Stimulated activated memory B cell treated with anti-CD40 and anti-IgM and Interleukin-4, amounts not matched to agents 10 μg/mL and 1 μg/mL and 100 μg/mL, for 72 hours (primary cell): ENCODE results near the gene KLHL40.

ENCODE experiments used
- ATAC-seq: fragments of 150-1000 bp; cut with Tn5 transposase; 2 replicates; pipeline ENCODE4 v1.10.0; 2021
- H3K27ac Mint-ChIP-seq: one replicate; pipeline ENCODE4 v1.8.0; 2022; ENCODE audit warnings: mild to moderate bottlenecking, mixed read lengths
- H3K27me3 Mint-ChIP-seq: one replicate; pipeline ENCODE4 v1.8.0; 2022; ENCODE audit warnings: mixed read lengths
- H3K36me3 Mint-ChIP-seq: one replicate; pipeline ENCODE4 v1.8.0; 2022; ENCODE audit warnings: mixed read lengths
- H3K4me1 Mint-ChIP-seq: one replicate; pipeline ENCODE4 v1.8.0; 2022; ENCODE audit warnings: mixed read lengths
- H3K4me3 Mint-ChIP-seq: one replicate; pipeline ENCODE4 v1.8.0; 2022; ENCODE audit warnings: mild to moderate bottlenecking, moderate library complexity, mixed read lengths
- H3K9me3 Mint-ChIP-seq: one replicate; pipeline ENCODE4 v1.8.0; 2022; ENCODE audit warnings: mixed read lengths

Gene KLHL40

GRCh38 chr3:42662037-42662812, 23.1 kb upstream of the KLHL40 start:
- no peak for ATAC-seq
- peaks cover 11% of the 10 kb centered on the region for H3K4me1 Mint-ChIP-seq
- H3K9me3 Mint-ChIP-seq: no peaks in the 10 kb centered on the region
- no peaks in the 10 kb centered on the region for H3K36me3 Mint-ChIP-seq
- no peak overlapping the region for H3K27ac Mint-ChIP-seq
- H3K4me3 Mint-ChIP-seq: no peak overlapping the region
- H3K27me3 Mint-ChIP-seq: no peaks in the 10 kb centered on the region

- Mint-ChIP-seq H3K4me1 (peaks cover 11% of the 10 kb centered on the region), H3K27me3 (no peaks in the 10 kb centered on the region), H3K36me3 (no peaks in the 10 kb centered on the region), H3K27ac (peak overlapping the region; percentile 74), H3K4me3 (no peak overlapping the region), H3K9me3 (no peaks in the 10 kb centered on the region)
- no peak for ATAC-seq
Measured at GRCh38 chr3:42662813-42663535, 22.4 kb upstream of the KLHL40 start.

GRCh38 chr3:42663581-42664437, 21.5 kb upstream of the KLHL40 start:
- peak; percentile 64 for ATAC-seq
- H3K9me3 Mint-ChIP-seq: no peaks in the 10 kb centered on the region
- peaks cover 11% of the 10 kb centered on the region for H3K4me1 Mint-ChIP-seq
- H3K27ac Mint-ChIP-seq: peak overlapping the region; percentile 74
- H3K4me3 Mint-ChIP-seq: peak overlapping the region; percentile 66
- no peaks in the 10 kb centered on the region for H3K27me3 Mint-ChIP-seq
- H3K36me3 Mint-ChIP-seq: no peaks in the 10 kb centered on the region

GRCh38 chr3:42664438-42664803, 20.9 kb upstream of the KLHL40 start:
- H3K27ac Mint-ChIP-seq: peak overlapping the region; percentile 74
- H3K36me3 Mint-ChIP-seq: no peaks in the 10 kb centered on the region
- peaks cover 11% of the 10 kb centered on the region for H3K4me1 Mint-ChIP-seq
- no peaks in the 10 kb centered on the region for H3K27me3 Mint-ChIP-seq
- H3K9me3 Mint-ChIP-seq: no peaks in the 10 kb centered on the region
- peak overlapping the region; percentile 56 for H3K4me3 Mint-ChIP-seq
- no peak for ATAC-seq

GRCh38 chr3:42665050-42665878, 20.1 kb upstream of the KLHL40 start:
- H3K9me3 Mint-ChIP-seq: no peaks in the 10 kb centered on the region

GRCh38 chr3:42666022-42666421, 19.3 kb upstream of the KLHL40 start:
- no peaks in the 10 kb centered on the region for H3K36me3 Mint-ChIP-seq
- no peaks in the 10 kb centered on the region for H3K9me3 Mint-ChIP-seq
- H3K4me1 Mint-ChIP-seq: peaks cover 11% of the 10 kb centered on the region
- no peak overlapping the region for H3K27ac Mint-ChIP-seq
- no peak for ATAC-seq
- no peaks in the 10 kb centered on the region for H3K27me3 Mint-ChIP-seq
- H3K4me3 Mint-ChIP-seq: no peak overlapping the region

More at GRCh38 chr3:42665050-42665878, 20.1 kb upstream of the KLHL40 start:
- Mint-ChIP-seq H3K27me3 (no peaks in the 10 kb centered on the region), H3K4me3 (no peak overlapping the region), H3K27ac (peak overlapping the region; percentile 74), H3K36me3 (no peaks in the 10 kb centered on the region), H3K4me1 (peaks cover 11% of the 10 kb centered on the region)
- ATAC-seq: no peak

GRCh38 chr3:42666577-42666998, 18.7 kb upstream of the KLHL40 start:
- Mint-ChIP-seq H3K4me3 (no peak overlapping the region), H3K27me3 (no peaks in the 10 kb centered on the region), H3K4me1 (peaks cover 11% of the 10 kb centered on the region), H3K36me3 (no peaks in the 10 kb centered on the region), H3K9me3 (no peaks in the 10 kb centered on the region), H3K27ac (no peak overlapping the region)
- no peak for ATAC-seq

GRCh38 chr3:42667096-42667522, 18.2 kb upstream of the KLHL40 start:
- no peaks in the 10 kb centered on the region for H3K9me3 Mint-ChIP-seq
- no peak overlapping the region for H3K27ac Mint-ChIP-seq
- no peaks in the 10 kb centered on the region for H3K36me3 Mint-ChIP-seq
- H3K4me3 Mint-ChIP-seq: no peak overlapping the region
- H3K4me1 Mint-ChIP-seq: peaks cover 11% of the 10 kb centered on the region
- no peaks in the 10 kb centered on the region for H3K27me3 Mint-ChIP-seq
- ATAC-seq: no peak

- no peak overlapping the region for H3K27ac Mint-ChIP-seq
- peaks cover 11% of the 10 kb centered on the region for H3K4me1 Mint-ChIP-seq
- H3K9me3 Mint-ChIP-seq: no peaks in the 10 kb centered on the region
- H3K27me3 Mint-ChIP-seq: no peaks in the 10 kb centered on the region
- ATAC-seq: no peak
- H3K4me3 Mint-ChIP-seq: no peak overlapping the region
- H3K36me3 Mint-ChIP-seq: no peaks in the 10 kb centered on the region
Measured at GRCh38 chr3:42667523-42668412, 17.6 kb upstream of the KLHL40 start.

GRCh38 chr3:42668413-42668760, 16.9 kb upstream of the KLHL40 start:
- Mint-ChIP-seq H3K27ac (no peak overlapping the region), H3K27me3 (no peaks in the 10 kb centered on the region), H3K4me1 (peaks cover 9% of the 10 kb centered on the region), H3K9me3 (no peaks in the 10 kb centered on the region), H3K36me3 (no peaks in the 10 kb centered on the region), H3K4me3 (no peak overlapping the region)
- no peak for ATAC-seq

GRCh38 chr3:42668793-42669217, 16.5 kb upstream of the KLHL40 start:
- Mint-ChIP-seq H3K36me3 (no peaks in the 10 kb centered on the region), H3K9me3 (no peaks in the 10 kb centered on the region)

GRCh38 chr3:42670051-42670576, 15.2 kb upstream of the KLHL40 start:
- Mint-ChIP-seq H3K36me3 (no peaks in the 10 kb centered on the region), H3K4me3 (no peak overlapping the region), H3K27me3 (no peaks in the 10 kb centered on the region), H3K4me1 (no peaks in the 10 kb centered on the region), H3K27ac (no peak overlapping the region), H3K9me3 (no peaks in the 10 kb centered on the region)
- no peak for ATAC-seq

More at GRCh38 chr3:42668793-42669217, 16.5 kb upstream of the KLHL40 start:
- Mint-ChIP-seq H3K27ac (no peak overlapping the region), H3K4me1 (peaks cover 5% of the 10 kb centered on the region), H3K4me3 (no peak overlapping the region), H3K27me3 (no peaks in the 10 kb centered on the region)
- ATAC-seq: no peak

- H3K9me3 Mint-ChIP-seq: no peaks in the 10 kb centered on the region
- no peak for ATAC-seq
- H3K27ac Mint-ChIP-seq: no peak overlapping the region
- no peaks in the 10 kb centered on the region for H3K27me3 Mint-ChIP-seq
- H3K4me3 Mint-ChIP-seq: no peak overlapping the region
- no peaks in the 10 kb centered on the region for H3K4me1 Mint-ChIP-seq
- H3K36me3 Mint-ChIP-seq: no peaks in the 10 kb centered on the region
Measured at GRCh38 chr3:42670670-42671069, 14.7 kb upstream of the KLHL40 start.

GRCh38 chr3:42672515-42672914, 12.8 kb upstream of the KLHL40 start:
- Mint-ChIP-seq H3K27ac (no peak overlapping the region), H3K27me3 (no peaks in the 10 kb centered on the region), H3K36me3 (peaks cover under 1% of the 10 kb centered on the region), H3K9me3 (peaks cover 3% of the 10 kb centered on the region), H3K4me3 (no peak overlapping the region), H3K4me1 (no peaks in the 10 kb centered on the region)
- ATAC-seq: no peak
